GM18907 (cell line): ENCODE results near the gene ABHD11.
"Not testable (repeated sequence)": the region's sequence is repeated elsewhere in the genome, so short reads cannot be mapped to it uniquely, and the experiment has no call there.

Experiments used
- ATAC-seq: cut with Tn5 transposase; IDR thresholded peaks from one replicate; pipeline ENCODE4 v1.9.1; 2021; ENCODE audit warnings: mild to moderate bottlenecking, moderate library complexity; ENCODE audit not compliant: unreplicated experiment

The ABHD11 gene

GRCh38 chr7:73746378-73746777 lies 7.8 kb upstream of the ABHD11 start:
- ATAC-seq, result no peak

- ATAC-seq, result no peak
These were observed 4.4 kb upstream of the ABHD11 start for GRCh38 chr7:73742753-73743641.

- ATAC-seq, result no peak
These were observed 3.7 kb upstream of the ABHD11 start for GRCh38 chr7:73742338-73742752.

GRCh38 chr7:73741600-73741999 lies 3.0 kb upstream of the ABHD11 start:
- ATAC-seq, result no peak

DNA sequence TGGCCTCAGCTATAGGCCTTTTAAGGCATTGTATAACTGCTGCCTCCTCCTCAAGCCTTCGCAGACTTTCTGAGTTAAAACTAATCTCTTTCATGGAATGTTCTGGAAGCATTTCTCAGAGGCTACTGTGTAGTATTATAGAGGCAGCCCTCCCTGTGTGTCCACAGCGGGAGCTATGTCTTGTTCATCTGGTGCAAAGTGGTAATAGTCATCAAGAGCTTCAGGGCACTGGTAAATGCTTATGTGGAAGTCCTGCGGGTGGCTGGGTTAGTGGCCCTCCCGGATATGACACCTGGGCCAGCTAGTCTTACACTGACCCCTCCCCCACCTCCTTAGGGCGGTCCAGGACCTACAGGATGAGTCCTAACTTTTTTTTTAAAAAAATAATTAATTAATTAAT lies 2.2 kb upstream of the ABHD11 start:
- no peak for ATAC-seq

DNA sequence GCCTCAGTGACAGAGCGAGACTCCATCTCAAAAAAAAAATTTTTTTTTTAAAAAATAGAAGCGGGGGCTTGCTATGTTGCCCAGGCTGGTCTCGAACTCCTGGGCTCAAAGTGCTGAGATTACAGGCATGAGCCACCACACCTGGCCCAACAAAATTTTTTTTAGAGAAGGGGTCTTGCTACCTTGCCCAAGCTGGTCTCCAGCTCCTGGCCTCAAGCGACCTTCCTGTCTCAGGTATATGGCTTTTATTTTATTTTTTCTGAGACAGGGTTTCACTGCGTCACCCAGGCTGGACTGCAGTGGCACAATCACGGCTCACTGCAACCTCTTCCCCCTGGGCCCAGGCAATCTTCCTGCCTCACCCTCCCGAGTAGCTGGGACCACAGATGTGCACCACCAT lies 1.6 kb upstream of the ABHD11 start:
- no peak for ATAC-seq

DNA sequence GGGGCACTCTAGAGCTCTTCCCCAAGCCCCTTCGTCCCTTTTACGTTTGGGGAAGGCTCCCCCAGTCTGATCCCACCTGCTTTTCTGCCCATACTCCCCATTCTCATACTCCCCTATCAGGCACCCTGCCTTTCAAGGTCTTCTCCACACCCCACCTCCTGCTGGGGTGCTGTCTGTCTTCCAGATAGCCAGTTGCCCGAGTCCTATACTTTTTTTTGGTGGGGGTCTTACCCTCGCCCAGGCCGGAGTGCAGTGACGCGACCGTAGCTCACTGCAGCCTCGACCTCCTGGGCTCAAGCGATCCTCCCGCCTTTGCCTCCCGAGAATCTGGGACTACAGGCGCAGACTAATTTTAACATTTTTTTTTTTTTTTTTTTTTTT lies 775 bp upstream of the ABHD11 start:
- ATAC-seq, result no peak

GRCh38 chr7:73738220-73738611 lies 386 bp downstream of the ABHD11 start:
- ATAC-seq, result peak; percentile 22

DNA sequence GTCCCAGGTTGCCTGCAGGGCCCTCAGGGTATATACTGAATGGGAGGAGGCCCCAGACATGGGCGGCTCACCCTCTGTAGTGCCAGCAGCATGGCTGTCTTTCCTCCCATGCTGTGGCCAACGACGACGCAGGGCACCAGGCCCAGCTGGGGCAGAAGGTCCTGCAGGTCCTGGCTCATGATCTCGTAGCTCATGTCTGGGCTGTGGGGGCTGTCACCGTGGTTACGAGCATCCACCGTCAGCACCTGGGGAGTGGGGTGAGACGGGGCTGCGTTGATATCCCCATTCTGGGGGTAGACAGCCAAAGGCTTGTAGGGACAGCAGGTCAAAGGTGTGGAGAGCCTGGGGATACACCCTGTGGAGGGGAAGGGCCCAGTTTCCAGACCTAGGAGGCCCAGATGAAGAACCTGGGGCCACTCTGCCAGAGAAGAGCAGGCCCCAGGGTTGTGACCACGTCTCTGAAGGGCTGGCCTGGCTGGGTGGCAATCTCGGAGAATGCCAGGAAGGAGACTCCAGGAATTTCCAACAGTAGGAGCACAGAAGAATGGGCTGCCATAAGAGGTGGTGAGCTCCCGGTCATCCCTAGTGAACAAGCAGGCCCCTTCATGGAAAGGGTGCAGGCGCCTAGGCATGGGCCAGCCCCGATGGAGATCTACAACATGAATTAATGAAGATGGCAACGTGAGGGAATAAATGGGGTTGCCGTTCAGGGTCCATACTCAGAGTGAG lies 947 bp downstream of the ABHD11 start:
- ATAC-seq, result no peak

- ATAC-seq, result no peak
These were observed 1.7 kb downstream of the ABHD11 start for GRCh38 chr7:73736885-73737284.

GRCh38 chr7:73735528-73735905 lies 3.1 kb downstream of the ABHD11 start:
- ATAC-seq, result no peak

DNA sequence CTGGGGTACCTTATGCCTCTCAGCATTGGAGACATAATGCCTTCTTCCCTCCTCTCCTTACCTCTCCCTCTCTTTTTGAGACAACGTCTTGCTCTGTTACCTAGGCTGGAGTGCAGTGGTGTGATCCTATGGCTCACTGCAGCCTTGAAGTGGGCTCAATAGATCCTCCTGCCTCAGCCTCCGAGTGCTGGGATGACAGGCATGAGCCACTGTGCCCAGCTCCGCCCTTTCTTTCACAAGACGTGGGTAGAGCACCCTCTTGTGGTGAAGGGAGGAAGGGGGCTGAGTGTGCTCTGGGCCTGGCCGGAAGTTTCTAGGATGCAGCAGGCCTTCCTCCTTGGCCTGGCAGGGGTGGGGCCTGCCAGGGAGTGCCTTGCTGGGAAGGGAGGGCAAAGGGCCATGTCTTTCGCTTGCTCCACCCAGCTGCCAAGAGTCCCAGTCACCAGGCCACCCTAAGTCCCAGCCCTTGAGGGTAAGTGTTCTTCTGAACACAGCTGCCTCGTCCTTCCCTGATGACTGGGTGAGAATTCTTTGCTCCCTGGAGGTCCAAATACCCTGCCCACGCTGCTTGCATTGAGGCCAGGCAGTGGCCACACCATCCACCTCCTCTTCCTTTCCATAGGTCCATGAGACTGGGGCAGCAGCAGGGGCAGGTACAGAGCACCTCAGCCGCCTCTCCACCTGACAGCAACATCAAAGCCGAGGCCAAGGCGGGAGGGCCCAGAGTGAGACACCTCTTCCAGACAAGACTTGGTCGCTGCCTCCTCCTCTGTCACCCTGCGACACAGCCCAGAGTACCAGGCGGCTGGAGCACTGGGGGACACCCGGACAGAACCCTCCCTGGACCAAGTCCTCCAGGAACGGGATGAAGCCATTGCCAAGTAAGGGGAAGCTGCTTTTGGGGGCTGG lies 3.7 kb downstream of the ABHD11 start:
- peak; percentile 41 for ATAC-seq

DNA sequence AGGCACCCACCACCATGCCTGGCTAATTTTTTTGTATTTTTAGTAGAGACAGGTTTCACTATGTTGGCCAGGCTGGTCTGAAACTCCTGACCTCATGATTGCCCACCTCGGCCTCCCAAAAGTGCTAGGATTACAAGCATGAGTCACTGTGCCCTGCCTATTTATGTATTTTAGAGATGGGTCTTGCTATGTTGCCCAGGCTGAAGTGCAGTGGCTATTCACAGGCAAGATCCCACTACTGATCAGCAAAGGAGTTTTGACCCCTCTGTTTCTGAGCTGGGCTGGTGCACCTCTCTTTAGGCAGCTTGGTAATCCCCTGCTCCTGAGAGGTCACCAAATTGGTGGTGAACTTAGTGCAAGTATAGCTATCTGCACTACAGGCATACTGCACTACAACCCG lies 6.2 kb downstream of the ABHD11 start:
- no peak for ATAC-seq

- no peak for ATAC-seq
These were observed 8.1 kb downstream of the ABHD11 start for GRCh38 chr7:73730485-73730884.

DNA sequence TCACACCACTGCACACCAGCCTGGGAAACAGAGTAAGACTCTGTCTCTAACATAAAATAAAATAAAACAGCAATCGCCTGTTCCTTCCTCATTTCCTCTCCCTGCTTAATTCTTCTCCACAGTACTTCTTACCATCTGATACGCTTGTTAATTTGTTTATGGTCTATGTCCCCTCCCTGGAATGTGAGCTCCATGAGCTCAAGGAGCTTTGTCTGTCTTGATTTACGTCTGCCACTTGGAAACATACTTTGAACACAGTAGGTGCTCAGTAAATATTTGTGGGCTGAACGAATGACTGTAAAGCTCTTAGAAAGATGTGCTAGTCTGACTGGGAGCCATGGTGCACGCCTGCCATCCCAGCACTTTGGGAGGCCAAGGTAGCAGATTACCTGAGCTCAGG lies 10.1 kb downstream of the ABHD11 start:
- ATAC-seq, result no peak

DNA sequence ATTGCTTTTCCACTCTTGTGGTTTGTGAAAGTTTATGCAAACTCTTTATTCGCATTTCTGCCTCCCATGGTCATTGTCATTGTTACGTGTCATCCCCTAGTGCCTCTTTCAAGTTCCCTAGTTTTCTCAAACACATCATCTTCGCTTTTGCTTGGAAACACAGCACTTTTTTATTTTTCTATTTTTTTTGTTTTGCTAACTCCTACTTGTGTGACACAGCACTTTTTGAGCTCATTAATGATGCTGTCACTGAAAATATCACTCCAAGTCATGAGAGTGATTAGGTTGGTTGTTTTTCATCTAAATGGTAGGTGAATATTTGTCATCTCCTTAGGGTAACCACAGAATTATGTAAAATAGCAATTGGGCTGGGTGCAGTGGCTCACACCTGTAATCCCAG lies 10.7 kb downstream of the ABHD11 start:
- ATAC-seq, result no peak

DNA sequence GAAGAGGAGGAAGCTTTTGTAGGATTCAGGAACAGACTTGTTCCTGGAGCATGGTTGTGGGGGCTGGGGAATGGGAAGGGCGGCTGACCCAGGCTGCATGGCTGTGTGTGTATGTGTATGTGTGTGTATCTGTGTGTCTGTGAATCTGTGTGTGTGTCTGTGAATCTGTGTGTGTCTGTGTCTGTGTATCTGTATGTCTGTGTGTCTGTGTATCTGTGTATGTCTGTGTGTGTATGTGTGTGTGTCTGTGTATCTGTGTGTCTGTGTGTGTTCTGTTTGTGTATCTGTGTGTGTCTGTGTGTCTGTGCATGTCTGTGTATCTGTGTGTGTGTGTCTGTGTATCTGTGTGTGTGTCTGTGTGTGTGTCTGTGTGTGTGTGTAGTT lies 12.5 kb downstream of the ABHD11 start:
- ATAC-seq, result peak; percentile 24

GRCh38 chr7:73723813-73724212 lies 14.8 kb downstream of the ABHD11 start:
- no peak for ATAC-seq

GRCh38 chr7:73722785-73723184 lies 15.8 kb downstream of the ABHD11 start:
- ATAC-seq, result no peak

DNA sequence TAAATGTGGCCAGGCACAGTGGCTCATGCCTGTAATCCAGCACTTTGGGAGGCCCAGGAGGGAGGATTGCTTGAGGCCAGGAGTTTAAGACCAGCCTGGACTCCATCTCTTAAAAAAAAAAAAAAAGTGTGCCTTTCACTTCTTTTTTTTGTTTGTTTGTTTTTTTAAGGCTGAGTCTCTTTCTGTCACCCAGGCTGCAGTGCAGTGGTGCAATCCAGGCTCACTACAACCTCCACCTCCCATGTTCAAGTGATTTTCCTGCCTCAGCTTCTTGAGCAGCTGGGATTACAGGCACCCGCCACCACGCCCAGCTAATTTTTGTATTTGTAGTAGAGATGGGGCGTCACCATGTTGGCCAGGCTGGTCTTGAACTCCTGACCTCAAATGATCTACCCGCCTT lies 16.4 kb downstream of the ABHD11 start:
- not testable (repeated sequence) for ATAC-seq

GRCh38 chr7:73721377-73721817 lies 17.2 kb downstream of the ABHD11 start:
- ATAC-seq, result no peak
